OCI-LY7 (cell line): ENCODE measurements around the gene PSD2.

ENCODE experiments used
- EZH2phosphoT487 ChIP-seq: fragments of 200-600 bp; sonication (generic); IDR thresholded peaks from 2 replicates; pipeline ENCODE4 v1.6.1; 2018; ENCODE audit warnings: low read depth, borderline replicate concordance, mild to moderate bottlenecking, mixed run types, antibody characterized with exemption, low read length, moderate library complexity, mixed read lengths
- TF ChIP-seq, protein P1 (sequence below): fragments of 200-600 bp; sonication (generic); conservative IDR thresholded peaks from 2 replicates; pipeline ENCODE4 v1.5.1; 2014; ENCODE audit warnings: mild to moderate bottlenecking, antibody characterized with exemption, low read length, moderate library complexity, mixed read lengths

DNA sequence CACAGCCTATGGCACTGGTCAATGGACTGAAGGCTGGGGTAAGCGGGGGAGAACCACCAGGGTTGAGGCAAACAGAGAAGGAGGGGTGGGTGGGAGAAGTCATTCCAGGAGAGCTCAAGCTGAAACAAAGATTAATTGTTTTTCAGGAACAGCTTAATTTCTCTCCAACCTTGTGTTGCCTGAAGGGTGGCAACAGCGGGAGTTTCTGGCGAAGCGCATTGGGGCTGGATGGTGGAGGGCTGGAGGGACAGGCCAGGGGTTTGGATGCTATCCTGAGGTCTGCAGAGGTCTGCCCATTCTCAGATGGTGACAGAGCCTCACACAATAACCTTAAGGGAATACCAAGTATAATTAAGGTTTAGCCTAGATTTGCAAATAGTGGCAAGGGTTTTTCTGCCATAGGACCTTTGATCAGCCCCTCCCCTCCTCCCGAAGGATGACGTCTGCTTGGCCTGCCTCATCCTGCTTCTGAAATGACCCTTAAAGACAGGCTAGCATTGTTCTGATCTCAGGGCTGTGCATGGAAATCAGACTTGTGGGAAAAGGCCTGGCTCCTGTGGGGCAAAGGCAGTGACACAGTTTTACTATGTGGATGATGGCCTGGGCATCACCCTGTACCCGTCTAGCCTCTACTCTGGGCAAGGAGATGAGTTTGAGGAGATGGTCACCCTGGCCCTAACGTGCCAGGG lies 32.7 kb downstream of the PSD2 start:
- TF ChIP-seq, protein P1, sequence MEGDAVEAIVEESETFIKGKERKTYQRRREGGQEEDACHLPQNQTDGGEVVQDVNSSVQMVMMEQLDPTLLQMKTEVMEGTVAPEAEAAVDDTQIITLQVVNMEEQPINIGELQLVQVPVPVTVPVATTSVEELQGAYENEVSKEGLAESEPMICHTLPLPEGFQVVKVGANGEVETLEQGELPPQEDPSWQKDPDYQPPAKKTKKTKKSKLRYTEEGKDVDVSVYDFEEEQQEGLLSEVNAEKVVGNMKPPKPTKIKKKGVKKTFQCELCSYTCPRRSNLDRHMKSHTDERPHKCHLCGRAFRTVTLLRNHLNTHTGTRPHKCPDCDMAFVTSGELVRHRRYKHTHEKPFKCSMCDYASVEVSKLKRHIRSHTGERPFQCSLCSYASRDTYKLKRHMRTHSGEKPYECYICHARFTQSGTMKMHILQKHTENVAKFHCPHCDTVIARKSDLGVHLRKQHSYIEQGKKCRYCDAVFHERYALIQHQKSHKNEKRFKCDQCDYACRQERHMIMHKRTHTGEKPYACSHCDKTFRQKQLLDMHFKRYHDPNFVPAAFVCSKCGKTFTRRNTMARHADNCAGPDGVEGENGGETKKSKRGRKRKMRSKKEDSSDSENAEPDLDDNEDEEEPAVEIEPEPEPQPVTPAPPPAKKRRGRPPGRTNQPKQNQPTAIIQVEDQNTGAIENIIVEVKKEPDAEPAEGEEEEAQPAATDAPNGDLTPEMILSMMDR, result no peak
- TF ChIP-seq EZH2phosphoT487, result no peak
